Tibial nerve (tissue), 3 donors: ENCODE data around the gene DDAH1.

Source experiments
- CTCF ChIP-seq, 5 experiments: fragments of 200-600 bp in 3 of 5; fragments of 450-650 bp in 2 of 5; sonication (generic) in 3 of 5; IDR thresholded peaks; one replicate each; pipeline ENCODE4 v1.5.1; 2016 to 2019; ENCODE audit warnings: antibody characterized with exemption in 5 of 5, mild to moderate bottlenecking in 3 of 5, moderate library complexity in 2 of 5
- POLR2A ChIP-seq, 2 donors: fragments of 450-650 bp; IDR thresholded peaks; one replicate each; pipeline ENCODE4 v1.6.1; 2017; ENCODE audit warnings: antibody characterized with exemption in 2 of 2, mild to moderate bottlenecking in 2 of 2, moderate library complexity in 2 of 2

- no peak for TF ChIP-seq POLR2A (IDR thresholded peaks at IDR 0.05)
- TF ChIP-seq CTCF (IDR thresholded peaks at IDR 0.05) = no peak
These were observed 37.6 kb downstream of the DDAH1 start for GRCh38 chr1:85427331-85427730.
